ENCODE measurements around the gene TRIM17. TPM values are rescaled to one million over a fixed set of nuclear protein-coding genes. Genes with fewer than 3 reads are reported as not detected.

TRIM17 gene
- total RNA-seq, 1 donor from 2014 or later = 1.5 TPM

DNA sequence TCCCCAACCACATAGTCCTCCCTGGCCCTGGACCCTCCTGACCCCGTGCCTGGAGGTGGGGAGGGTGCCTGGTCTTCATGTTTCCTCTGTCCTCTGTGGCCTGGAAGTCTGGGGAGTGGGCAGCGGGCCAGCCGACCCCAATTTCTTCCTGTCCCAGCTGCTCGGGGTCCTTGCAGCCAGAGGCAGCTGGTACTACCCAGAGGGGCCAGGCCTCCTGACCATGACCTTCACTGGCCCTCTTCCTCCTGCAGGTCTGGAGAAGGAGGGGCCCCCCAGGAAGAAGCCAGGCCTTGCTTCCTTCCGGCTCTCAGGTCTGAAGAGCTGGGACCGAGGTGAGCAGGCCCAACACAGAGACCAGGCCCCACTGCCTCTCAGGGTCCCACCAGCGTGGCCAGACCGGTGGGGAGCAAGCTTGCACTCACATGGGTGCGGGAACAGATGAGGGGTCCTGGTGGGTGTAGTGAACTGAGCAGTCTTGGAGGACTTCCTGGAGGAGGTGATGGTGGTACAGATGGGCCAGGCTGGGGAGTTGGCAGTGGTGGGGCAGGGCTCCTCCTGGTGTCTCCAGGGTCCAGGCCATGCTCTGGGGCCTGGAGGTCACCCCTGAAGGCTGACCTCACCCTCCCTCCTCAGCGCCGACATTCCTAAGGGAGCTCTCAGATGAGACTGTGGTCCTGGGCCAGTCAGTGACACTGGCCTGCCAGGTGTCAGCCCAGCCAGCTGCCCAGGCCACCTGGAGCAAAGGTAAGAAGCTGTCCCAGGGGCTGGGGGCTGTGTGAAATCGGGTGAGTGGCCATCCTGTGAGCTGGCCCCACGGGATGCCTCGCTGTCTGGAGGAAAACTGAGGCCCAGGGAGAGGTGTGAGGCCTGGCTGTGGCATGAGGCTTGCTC, 42.7 kb downstream of the TRIM17 start:
- Histone ChIP-seq H4K20me1 (ENCODE audit: insufficient read depth, low read length) (no peaks in the 10 kb centered on the region), H3K9ac (ENCODE audit: low read length) (no peak overlapping the region), H3K79me2 (ENCODE audit: insufficient read depth, low read length) (no peaks in the 10 kb centered on the region), H3K27me3 (ENCODE audit: insufficient read depth, low read length) (no peaks in the 10 kb centered on the region), H3K4me3 (ENCODE audit: insufficient read depth, low read depth, low read length) (no peak overlapping the region), H3K4me2 (ENCODE audit: low read length) (no peak overlapping the region), H3K9me3 (ENCODE audit: insufficient read depth, low read depth, low read length) (no peaks in the 10 kb centered on the region), H2AFZ (ENCODE audit: low read depth, low read length) (no peak overlapping the region), H3K36me3 (ENCODE audit: insufficient read depth, low read length) (no peaks in the 10 kb centered on the region), H3K4me1 (ENCODE audit: insufficient read depth, low read length) (peaks cover 2% of the 10 kb centered on the region), H3K27ac (ENCODE audit: low read depth, low read length) (no peak overlapping the region)
- Mint-ChIP-seq H3K9me3 (ENCODE audit: unreplicated experiment) (no peaks in the 10 kb centered on the region), H3K27ac (ENCODE audit: unreplicated experiment) (no peak overlapping the region), H3K27me3 (ENCODE audit: low read depth, unreplicated experiment) (peaks cover 15% of the 10 kb centered on the region), H3K36me3 (ENCODE audit: low read depth, unreplicated experiment) (no peaks in the 10 kb centered on the region), H3K4me1 (ENCODE audit: low read depth, unreplicated experiment) (no peaks in the 10 kb centered on the region), H3K4me3 (ENCODE audit: unreplicated experiment) (no peak overlapping the region)
- TF ChIP-seq, protein P1, sequence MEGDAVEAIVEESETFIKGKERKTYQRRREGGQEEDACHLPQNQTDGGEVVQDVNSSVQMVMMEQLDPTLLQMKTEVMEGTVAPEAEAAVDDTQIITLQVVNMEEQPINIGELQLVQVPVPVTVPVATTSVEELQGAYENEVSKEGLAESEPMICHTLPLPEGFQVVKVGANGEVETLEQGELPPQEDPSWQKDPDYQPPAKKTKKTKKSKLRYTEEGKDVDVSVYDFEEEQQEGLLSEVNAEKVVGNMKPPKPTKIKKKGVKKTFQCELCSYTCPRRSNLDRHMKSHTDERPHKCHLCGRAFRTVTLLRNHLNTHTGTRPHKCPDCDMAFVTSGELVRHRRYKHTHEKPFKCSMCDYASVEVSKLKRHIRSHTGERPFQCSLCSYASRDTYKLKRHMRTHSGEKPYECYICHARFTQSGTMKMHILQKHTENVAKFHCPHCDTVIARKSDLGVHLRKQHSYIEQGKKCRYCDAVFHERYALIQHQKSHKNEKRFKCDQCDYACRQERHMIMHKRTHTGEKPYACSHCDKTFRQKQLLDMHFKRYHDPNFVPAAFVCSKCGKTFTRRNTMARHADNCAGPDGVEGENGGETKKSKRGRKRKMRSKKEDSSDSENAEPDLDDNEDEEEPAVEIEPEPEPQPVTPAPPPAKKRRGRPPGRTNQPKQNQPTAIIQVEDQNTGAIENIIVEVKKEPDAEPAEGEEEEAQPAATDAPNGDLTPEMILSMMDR (IDR thresholded peaks at IDR 0.05; ENCODE audit: insufficient read depth, low read depth, low read length) = no peak
- no peak for TF ChIP-seq EZH2 (IDR thresholded peaks at IDR 0.05; ENCODE audit: insufficient read depth, low read length)
- FAIRE-seq (no peak), DNase-seq (ENCODE audit: low read depth) (no peak)

DNA sequence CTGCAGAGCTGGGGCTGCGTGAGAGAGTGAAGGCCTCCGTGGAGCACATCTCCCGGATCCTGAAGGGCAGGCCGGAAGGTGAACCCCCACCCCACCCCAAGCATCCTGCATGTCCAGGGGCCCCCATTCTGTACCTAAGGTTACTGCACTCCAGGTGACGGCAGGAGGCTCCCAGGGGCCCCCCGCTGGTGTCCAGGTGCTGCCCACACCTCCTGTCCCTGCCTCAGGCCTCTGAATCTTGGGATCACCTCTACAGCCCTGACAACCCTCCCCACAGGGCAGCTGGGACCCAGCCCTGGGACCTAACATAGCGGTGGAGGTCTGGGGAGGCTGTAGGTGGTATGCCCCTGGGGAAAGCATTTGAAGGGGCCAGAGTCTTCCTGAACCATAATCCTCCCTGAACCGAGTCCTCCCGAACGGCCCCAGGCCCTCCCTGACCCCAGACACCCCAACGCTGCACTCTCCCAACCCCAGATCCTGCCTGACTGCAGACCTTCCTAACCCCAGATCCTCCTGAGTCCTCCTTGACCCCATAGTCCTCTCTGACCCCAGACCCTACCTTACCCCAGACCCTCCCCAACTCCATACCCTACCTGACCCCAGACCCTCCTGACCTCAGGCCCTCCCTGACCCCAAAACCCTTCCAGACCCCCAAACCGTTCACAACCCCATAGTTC, 43.5 kb downstream of the TRIM17 start:
- no peak for FAIRE-seq
- no peak overlapping the region for H2AFZ ChIP-seq (ENCODE audit: low read depth, low read length)

More for the DNA sequence above, 43.5 kb downstream of the TRIM17 start:
- H3K9me3 Mint-ChIP-seq (ENCODE audit: unreplicated experiment) = no peaks in the 10 kb centered on the region
- H3K27ac Mint-ChIP-seq (ENCODE audit: unreplicated experiment) = no peak overlapping the region
- no peak overlapping the region for H3K4me2 ChIP-seq (ENCODE audit: low read length)
- no peaks in the 10 kb centered on the region for H3K36me3 ChIP-seq (ENCODE audit: insufficient read depth, low read length)
- H3K9me3 ChIP-seq (ENCODE audit: insufficient read depth, low read depth, low read length) = no peaks in the 10 kb centered on the region
- H3K36me3 Mint-ChIP-seq (ENCODE audit: low read depth, unreplicated experiment) = no peaks in the 10 kb centered on the region
- H3K27ac ChIP-seq (ENCODE audit: low read depth, low read length) = no peak overlapping the region
- no peaks in the 10 kb centered on the region for H3K4me1 Mint-ChIP-seq (ENCODE audit: low read depth, unreplicated experiment)
- no peak for DNase-seq (ENCODE audit: low read depth)
- no peaks in the 10 kb centered on the region for H3K79me2 ChIP-seq (ENCODE audit: insufficient read depth, low read length)
- no peaks in the 10 kb centered on the region for H4K20me1 ChIP-seq (ENCODE audit: insufficient read depth, low read length)
- no peak overlapping the region for H3K4me3 ChIP-seq (ENCODE audit: insufficient read depth, low read depth, low read length)
- H3K4me1 ChIP-seq (ENCODE audit: insufficient read depth, low read length) = no peaks in the 10 kb centered on the region
- peaks cover 17% of the 10 kb centered on the region for H3K27me3 Mint-ChIP-seq (ENCODE audit: low read depth, unreplicated experiment)
- no peak overlapping the region for H3K9ac ChIP-seq (ENCODE audit: low read length)
- no peaks in the 10 kb centered on the region for H3K27me3 ChIP-seq (ENCODE audit: insufficient read depth, low read length)
- TF ChIP-seq, protein P1 (IDR thresholded peaks at IDR 0.05; ENCODE audit: insufficient read depth, low read depth, low read length) = no peak
- no peak for TF ChIP-seq EZH2 (IDR thresholded peaks at IDR 0.05; ENCODE audit: insufficient read depth, low read length)
- no peak overlapping the region for H3K4me3 Mint-ChIP-seq (ENCODE audit: unreplicated experiment)

All from astrocyte (in vitro differentiated cells and primary cell).